CD8-positive, alpha-beta memory T cell (primary cell): ENCODE data around the gene IGFL4. TPM values are rescaled to one million over a fixed set of nuclear protein-coding genes. Genes with fewer than 3 reads are reported as not detected.

Experiments
- CTCF ChIA-PET: fragments of 350-600 bp; sonication (Branson Sonifier 250); formaldehyde crosslinking; loops from one replicate; lab custom pipeline; 2021; ENCODE audit warnings: antibody characterized with exemption; lab: Charles Lee
- POLR2A ChIA-PET: fragments of 350-600 bp; sonication (Branson Sonifier 250); formaldehyde crosslinking; loops from one replicate; lab custom pipeline; 2021; ENCODE audit warnings: antibody characterized with exemption; lab: Charles Lee
- DNase-seq, 5 donors: peaks; one replicate each; pipeline versions ENCODE4 v3.0.0 to v3.0.0-alpha.2; 2020 to 2022; ENCODE audit warnings: mixed read lengths in 1 of 5
- H3K27ac ChIP-seq: one replicate; pipeline ENCODE4 v1.7.0; 2013; ENCODE audit warnings: low read depth, mild to moderate bottlenecking, low read length, moderate library complexity
- H3K27me3 ChIP-seq: 2 replicates; pipeline ENCODE4 v1.7.0; 2013; ENCODE audit warnings: low read length, mild to moderate bottlenecking; ENCODE audit not compliant: insufficient read depth, poor library complexity, severe bottlenecking
- H3K36me3 ChIP-seq: 2 replicates; pipeline ENCODE4 v1.7.0; 2013; ENCODE audit warnings: mild to moderate bottlenecking, low read length, moderate library complexity; ENCODE audit not compliant: insufficient read depth
- H3K4me1 ChIP-seq: 2 replicates; pipeline ENCODE4 v1.7.0; 2013; ENCODE audit warnings: mild to moderate bottlenecking, low read length, moderate library complexity; ENCODE audit not compliant: insufficient read depth
- H3K4me3 ChIP-seq: 2 replicates; pipeline ENCODE4 v1.7.0; 2013; ENCODE audit warnings: mild to moderate bottlenecking, low read length
- H3K9me3 ChIP-seq: 2 replicates; pipeline ENCODE4 v1.7.0; 2013; ENCODE audit warnings: mild to moderate bottlenecking, low read length
- H3K27ac Mint-ChIP-seq, 8 donors: one replicate each; pipeline ENCODE4 v1.8.0; 2020 to 2021; ENCODE audit warnings: mixed read lengths in 8 of 8, mild to moderate bottlenecking in 6 of 8, inconsistent platforms in 3 of 8, moderate library complexity in 3 of 8
- H3K27me3 Mint-ChIP-seq, 2 donors: one replicate each; pipeline ENCODE4 v1.8.0; 2020 to 2021; ENCODE audit warnings: mixed read lengths in 2 of 2, mild to moderate bottlenecking in 1 of 2, moderate library complexity in 1 of 2
- H3K36me3 Mint-ChIP-seq, 3 donors: one replicate each; pipeline ENCODE4 v1.8.0; 2020 to 2021; ENCODE audit warnings: mixed read lengths in 3 of 3, inconsistent platforms in 1 of 3, mild to moderate bottlenecking in 1 of 3
- H3K4me1 Mint-ChIP-seq, 3 donors: one replicate each; pipeline ENCODE4 v1.8.0; 2020 to 2021; ENCODE audit warnings: mixed read lengths in 3 of 3, inconsistent platforms in 1 of 3, mild to moderate bottlenecking in 1 of 3
- H3K4me3 Mint-ChIP-seq, 7 donors: one replicate each; pipeline ENCODE4 v1.8.0; 2020 to 2021; ENCODE audit warnings: mixed read lengths in 7 of 7, mild to moderate bottlenecking in 6 of 7, moderate library complexity in 4 of 7, inconsistent platforms in 2 of 7
- H3K9me3 Mint-ChIP-seq, 5 donors: one replicate each; pipeline ENCODE4 v1.8.0; 2020 to 2022; ENCODE audit warnings: mixed read lengths in 5 of 5, mild to moderate bottlenecking in 3 of 5, moderate library complexity in 2 of 5, inconsistent platforms in 1 of 5
- polyA plus RNA-seq: library from polyadenylated mRNA; unstranded; fragments of 300-500 nt; fragmentation: Illumina TruSeq; gene quantifications from one replicate; pipeline ENCODE4 v1.2.3, GENCODE V29; 2021
- total RNA-seq, 2 experiments: library from RNA; stranded (reverse); gene quantifications; one replicate each; pipeline ENCODE4 v1.2.3, GENCODE V29; 2021

The IGFL4 gene
- total and polyA plus RNA-seq, 3 experiments from 2014 or later = not detected

DNA sequence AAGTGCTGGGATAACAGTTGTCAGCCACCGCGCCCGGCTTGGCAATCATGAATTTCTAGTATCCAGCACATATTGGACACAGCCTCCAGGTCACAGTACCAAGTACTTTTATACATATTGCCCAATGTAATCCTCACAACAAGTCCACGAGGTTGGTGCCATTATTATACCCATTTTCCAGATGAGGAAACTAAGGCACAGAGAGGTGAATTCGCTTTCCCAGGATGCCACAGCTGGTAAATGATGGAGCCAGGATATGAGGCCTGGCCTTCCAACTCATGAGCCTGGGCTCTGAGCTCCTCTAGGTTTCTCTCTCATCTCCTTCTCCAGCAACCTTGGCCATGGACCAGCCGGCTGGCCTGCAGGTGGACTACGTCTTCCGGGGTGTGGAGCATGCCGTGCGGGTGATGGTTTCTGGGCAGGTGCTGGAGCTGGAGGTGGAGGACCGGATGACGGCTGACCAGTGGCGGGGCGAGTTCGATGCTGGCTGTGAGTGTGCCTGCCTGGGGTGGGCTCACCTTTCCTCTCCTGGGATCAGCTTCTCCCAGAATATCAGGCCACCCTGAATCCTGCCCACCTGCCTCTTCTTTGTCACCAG lies 38.0 kb downstream of the IGFL4 start:
- no peaks in the 10 kb centered on the region for H3K9me3 Mint-ChIP-seq
- Histone ChIP-seq H3K36me3 (peaks cover 6% of the 10 kb centered on the region), H3K9me3 (no peaks in the 10 kb centered on the region), H3K4me3 (no peak overlapping the region), H3K27ac (no peak overlapping the region), H3K4me1 (peaks cover 9% of the 10 kb centered on the region), H3K27me3 (no peaks in the 10 kb centered on the region)
- H3K36me3 Mint-ChIP-seq = peaks cover 0 to 36% (median 2%) of the 10 kb centered on the region in 3 donors
- H3K4me1 Mint-ChIP-seq = peaks cover 21 to 33% (median 30%) of the 10 kb centered on the region in 3 donors
- no peak for DNase-seq
- H3K27me3 Mint-ChIP-seq = peaks cover 0 to 5% of the 10 kb centered on the region in 2 donors
- POLR2A ChIA-PET = no interaction called here
- no peak overlapping the region for H3K27ac Mint-ChIP-seq
- no peak overlapping the region for H3K4me3 Mint-ChIP-seq
- CTCF ChIA-PET = interaction anchor here (1.4 to 1.5 kb wide), 2 partner anchors 14 to 26 kb away, joined by 4 to 6 read pairs; no protein-coding TSS in a partner anchor

GRCh38 chr19:46000491-46001246 lies 40.1 kb downstream of the IGFL4 start:
- POLR2A ChIA-PET = no interaction called here
- peak overlapping the region in 5 of 8 donors; percentile 55 to 85 (median 72) for H3K27ac Mint-ChIP-seq
- H3K27me3 ChIP-seq = no peaks in the 10 kb centered on the region
- H3K36me3 ChIP-seq = peaks cover 4% of the 10 kb centered on the region
- peak; percentile 58 to 83 (median 70) for DNase-seq
- peaks cover 0 to 5% of the 10 kb centered on the region in 2 donors for H3K27me3 Mint-ChIP-seq
- H3K9me3 Mint-ChIP-seq = no peaks in the 10 kb centered on the region
- H3K4me1 ChIP-seq = peaks cover 14% of the 10 kb centered on the region
- no peaks in the 10 kb centered on the region for H3K9me3 ChIP-seq
- no peak overlapping the region for H3K27ac ChIP-seq
- peaks cover 0 to 24% (median 5%) of the 10 kb centered on the region in 3 donors for H3K36me3 Mint-ChIP-seq
- peaks cover 29 to 33% (median 30%) of the 10 kb centered on the region in 3 donors for H3K4me1 Mint-ChIP-seq
- H3K4me3 ChIP-seq = no peak overlapping the region
- CTCF ChIA-PET = no interaction called here
- H3K4me3 Mint-ChIP-seq = peak overlapping the region; percentile 39 to 92 (median 86)

- H3K27ac ChIP-seq = no peak overlapping the region
- Mint-ChIP-seq H3K27ac (peak overlapping the region in 1 of 8 donors; percentile 66), H3K4me1 (peaks cover 29 to 33% (median 30%) of the 10 kb centered on the region in 3 donors), H3K4me3 (peak overlapping the region in 5 of 7 donors; percentile 6 to 56 (median 39)), H3K36me3 (peaks cover 0 to 18% (median 5%) of the 10 kb centered on the region in 3 donors), H3K27me3 (peaks cover 0 to 5% of the 10 kb centered on the region in 2 donors), H3K9me3 (no peaks in the 10 kb centered on the region)
- peaks cover 4% of the 10 kb centered on the region for H3K36me3 ChIP-seq
- H3K27me3 ChIP-seq = no peaks in the 10 kb centered on the region
- POLR2A ChIA-PET = no interaction called here
- H3K4me1 ChIP-seq = peaks cover 17% of the 10 kb centered on the region
- no peak for DNase-seq
- no peaks in the 10 kb centered on the region for H3K9me3 ChIP-seq
- no peak overlapping the region for H3K4me3 ChIP-seq
- CTCF ChIA-PET = no interaction called here
These were observed 41.1 kb downstream of the IGFL4 start for GRCh38 chr19:45999653-46000121.

GRCh38 chr19:45998834-45999233 lies 42.0 kb downstream of the IGFL4 start:
- DNase-seq = no peak
- Mint-ChIP-seq H3K4me1 (peaks cover 29 to 33% (median 30%) of the 10 kb centered on the region in 3 donors), H3K27me3 (peaks cover 0 to 5% of the 10 kb centered on the region in 2 donors), H3K27ac (peak overlapping the region in 2 of 8 donors; percentile 66 to 86), H3K9me3 (no peaks in the 10 kb centered on the region), H3K4me3 (peak overlapping the region in 3 of 7 donors; percentile 5 to 32 (median 25)), H3K36me3 (peaks cover 0 to 17% (median 5%) of the 10 kb centered on the region in 3 donors)
- Histone ChIP-seq H3K27ac (no peak overlapping the region), H3K4me1 (peaks cover 22% of the 10 kb centered on the region), H3K27me3 (no peaks in the 10 kb centered on the region), H3K9me3 (no peaks in the 10 kb centered on the region), H3K36me3 (peaks cover 4% of the 10 kb centered on the region), H3K4me3 (no peak overlapping the region)
- ChIA-PET CTCF (interaction anchor here (0.9 to 1.3 kb wide), 2 partner anchors 18 to 96 kb away, joined by 3 read pairs; partner anchors contain the start of gene MYPOP), POLR2A (no interaction called here)

- H3K4me1 ChIP-seq = peaks cover 22% of the 10 kb centered on the region
- ChIA-PET POLR2A (no interaction called here), CTCF (interaction anchor here (1.0 to 3.3 kb wide), 3 partner anchors 12 to 518 kb away, joined by 3 to 12 read pairs (median 3); no protein-coding TSS in a partner anchor)
- H3K27me3 Mint-ChIP-seq = peaks cover 0 to 5% of the 10 kb centered on the region in 2 donors
- H3K4me3 Mint-ChIP-seq = no peak overlapping the region
- H3K9me3 ChIP-seq = no peaks in the 10 kb centered on the region
- no peaks in the 10 kb centered on the region for H3K36me3 ChIP-seq
- peaks cover 29 to 33% (median 30%) of the 10 kb centered on the region in 3 donors for H3K4me1 Mint-ChIP-seq
- DNase-seq = no peak
- H3K9me3 Mint-ChIP-seq = no peaks in the 10 kb centered on the region
- no peak overlapping the region for H3K27ac ChIP-seq
- H3K27me3 ChIP-seq = no peaks in the 10 kb centered on the region
- peaks cover 0 to 9% (median 3%) of the 10 kb centered on the region in 3 donors for H3K36me3 Mint-ChIP-seq
- peak overlapping the region in 3 of 8 donors; percentile 53 to 64 (median 61) for H3K27ac Mint-ChIP-seq
- no peak overlapping the region for H3K4me3 ChIP-seq
These were observed 43.9 kb downstream of the IGFL4 start for GRCh38 chr19:45996933-45997332.

GRCh38 chr19:45995715-45996385 lies 45.0 kb downstream of the IGFL4 start:
- Histone ChIP-seq H3K27me3 (no peaks in the 10 kb centered on the region), H3K4me3 (peak overlapping the region; percentile 85), H3K4me1 (peaks cover 22% of the 10 kb centered on the region), H3K36me3 (no peaks in the 10 kb centered on the region), H3K27ac (peak overlapping the region; percentile 53), H3K9me3 (no peaks in the 10 kb centered on the region)
- no peak overlapping the region for H3K4me3 Mint-ChIP-seq
- CTCF ChIA-PET = interaction anchor here (1.2 to 3.3 kb wide), 3 partner anchors 14 to 33 kb away, joined by 3 to 12 read pairs (median 4); no protein-coding TSS in a partner anchor
- H3K9me3 Mint-ChIP-seq = no peaks in the 10 kb centered on the region
- POLR2A ChIA-PET = interaction anchor here (0.6 to 1.4 kb wide), 3 partner anchors 93 to 352 kb away, joined by 3 to 10 read pairs (median 4); partner anchors contain the start of gene MYPOP
- H3K36me3 Mint-ChIP-seq = peaks cover 0 to 9% (median 3%) of the 10 kb centered on the region in 3 donors
- H3K27me3 Mint-ChIP-seq = peaks cover 4 to 5% of the 10 kb centered on the region in 2 donors
- peak overlapping the region in 1 of 8 donors; percentile 72 for H3K27ac Mint-ChIP-seq
- peaks cover 22 to 27% (median 27%) of the 10 kb centered on the region in 3 donors for H3K4me1 Mint-ChIP-seq
- DNase-seq = peak in 1 of 5 donors; percentile 10

DNA sequence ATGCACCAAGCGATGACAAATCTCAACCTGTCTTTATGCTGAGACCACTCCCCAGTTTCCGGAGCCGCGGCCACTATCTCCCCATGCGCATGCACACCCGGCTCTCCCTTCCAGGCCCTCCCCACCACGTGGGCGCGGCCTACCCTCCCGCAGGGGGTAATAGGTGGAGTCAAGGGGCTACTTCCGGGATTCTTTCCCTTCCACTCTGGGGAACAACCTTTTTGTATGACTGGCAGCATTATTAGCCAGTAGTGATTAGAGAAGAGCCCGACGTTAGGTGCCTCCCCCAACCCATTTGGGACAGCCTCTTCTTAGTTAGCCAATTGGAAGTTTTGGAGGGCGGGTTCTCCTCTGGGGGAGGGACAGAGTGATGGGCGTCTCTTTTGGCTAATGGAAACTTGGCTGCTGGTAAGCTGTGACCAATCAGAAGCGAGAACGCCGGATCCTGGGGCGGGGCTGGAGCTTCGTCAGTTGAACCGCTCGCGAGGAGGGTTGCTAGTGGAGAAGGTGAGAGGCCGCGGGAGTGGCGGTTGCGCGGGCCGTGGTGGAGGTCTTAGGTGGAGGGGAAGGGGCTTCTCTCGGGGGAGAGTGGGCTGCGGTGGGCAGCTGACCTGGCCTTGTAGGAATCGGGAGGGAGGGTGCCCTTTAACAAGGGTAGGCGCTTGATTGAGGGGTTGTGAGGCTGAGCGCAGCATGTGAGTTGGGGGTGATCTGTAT lies 45.6 kb downstream of the IGFL4 start, which contains the start of gene CCDC61:
TSS of gene CCDC61 (plus strand) at position 470 of the 717 bp plus-strand sequence. CDS start 7,552 bp downstream, outside the sequence.
- H3K27me3 Mint-ChIP-seq = peaks cover 7 to 11% of the 10 kb centered on the region in 2 donors
- Histone ChIP-seq H3K27me3 (no peaks in the 10 kb centered on the region), H3K27ac (peak within 1 kb of the TSS; percentile 53), H3K36me3 (no peaks in the 10 kb centered on the region), H3K4me1 (peaks cover 17% of the 10 kb centered on the region), H3K4me3 (peak within 1 kb of the TSS; percentile 89), H3K9me3 (no peaks in the 10 kb centered on the region)
- POLR2A ChIA-PET = interaction anchor here (1.1 to 1.4 kb wide), 2 partner anchors 92 to 132 kb away, joined by 4 to 10 read pairs; partner anchors contain the start of gene MYPOP
- H3K4me3 Mint-ChIP-seq = no peak within 1 kb of the TSS
- peaks cover 0 to 9% (median 3%) of the 10 kb centered on the region in 3 donors for H3K36me3 Mint-ChIP-seq
- peak within 1 kb of the TSS in 2 of 8 donors; percentile 53 to 72 for H3K27ac Mint-ChIP-seq
- CTCF ChIA-PET = interaction anchor here (1.2 to 3.3 kb wide), 2 partner anchors 14 to 22 kb away, joined by 4 to 12 read pairs; no protein-coding TSS in a partner anchor
- peaks cover 15 to 20% (median 20%) of the 10 kb centered on the region in 3 donors for H3K4me1 Mint-ChIP-seq
- H3K9me3 Mint-ChIP-seq = no peaks in the 10 kb centered on the region
- DNase-seq = peak; percentile 92 to 99 (median 97)
